Subcutaneous adipose tissue (tissue), 4 donors: ENCODE data around the gene EPB41L3. TPM values are rescaled to one million over a fixed set of nuclear protein-coding genes. Genes with fewer than 3 reads are reported as not detected.

Experiments used
- total RNA-seq, 4 donors: library from RNA; depleted of rRNA; stranded (reverse); fragments of >200 nt; gene quantifications; one replicate each; pipeline ENCODE4 v1.1.0, GENCODE V29; 2016
- TF ChIP-seq, protein P1 (sequence below): fragments of 450-650 bp; IDR thresholded peaks from one replicate; pipeline ENCODE4 v1.5.1; 2016; ENCODE audit warnings: low read depth, mild to moderate bottlenecking, control low read depth, antibody characterized with exemption, moderate library complexity

The EPB41L3 gene
- total RNA-seq, 4 donors from 2014 or later, result 82.1 to 225 (median 164) TPM

- TF ChIP-seq, protein P1, sequence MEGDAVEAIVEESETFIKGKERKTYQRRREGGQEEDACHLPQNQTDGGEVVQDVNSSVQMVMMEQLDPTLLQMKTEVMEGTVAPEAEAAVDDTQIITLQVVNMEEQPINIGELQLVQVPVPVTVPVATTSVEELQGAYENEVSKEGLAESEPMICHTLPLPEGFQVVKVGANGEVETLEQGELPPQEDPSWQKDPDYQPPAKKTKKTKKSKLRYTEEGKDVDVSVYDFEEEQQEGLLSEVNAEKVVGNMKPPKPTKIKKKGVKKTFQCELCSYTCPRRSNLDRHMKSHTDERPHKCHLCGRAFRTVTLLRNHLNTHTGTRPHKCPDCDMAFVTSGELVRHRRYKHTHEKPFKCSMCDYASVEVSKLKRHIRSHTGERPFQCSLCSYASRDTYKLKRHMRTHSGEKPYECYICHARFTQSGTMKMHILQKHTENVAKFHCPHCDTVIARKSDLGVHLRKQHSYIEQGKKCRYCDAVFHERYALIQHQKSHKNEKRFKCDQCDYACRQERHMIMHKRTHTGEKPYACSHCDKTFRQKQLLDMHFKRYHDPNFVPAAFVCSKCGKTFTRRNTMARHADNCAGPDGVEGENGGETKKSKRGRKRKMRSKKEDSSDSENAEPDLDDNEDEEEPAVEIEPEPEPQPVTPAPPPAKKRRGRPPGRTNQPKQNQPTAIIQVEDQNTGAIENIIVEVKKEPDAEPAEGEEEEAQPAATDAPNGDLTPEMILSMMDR, result no peak
Measured at GRCh38 chr18:5430131-5430530, 113.7 kb downstream of the EPB41L3 start.

DNA sequence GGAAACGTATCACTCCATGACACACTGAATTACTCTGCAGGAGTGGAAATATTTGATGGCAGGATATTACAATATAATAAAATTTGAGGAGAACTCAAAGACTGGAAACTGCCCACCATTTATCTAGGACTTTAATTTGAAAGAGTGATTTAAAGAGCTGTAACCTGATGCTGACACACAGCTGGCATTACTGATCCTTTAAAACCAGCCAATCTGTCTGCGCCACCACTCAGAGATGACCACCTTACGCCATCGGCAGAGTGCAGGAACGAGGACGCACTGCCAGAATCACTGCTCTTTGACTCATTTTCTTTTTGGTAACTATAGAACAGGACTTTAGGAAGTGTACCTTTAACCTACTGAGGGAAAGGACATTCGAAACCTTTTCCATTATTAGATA lies 114.1 kb downstream of the EPB41L3 start:
- TF ChIP-seq, protein P1, result no peak

- TF ChIP-seq, protein P1, result no peak
Measured at GRCh38 chr18:5425721-5426120, 118.1 kb downstream of the EPB41L3 start.

DNA sequence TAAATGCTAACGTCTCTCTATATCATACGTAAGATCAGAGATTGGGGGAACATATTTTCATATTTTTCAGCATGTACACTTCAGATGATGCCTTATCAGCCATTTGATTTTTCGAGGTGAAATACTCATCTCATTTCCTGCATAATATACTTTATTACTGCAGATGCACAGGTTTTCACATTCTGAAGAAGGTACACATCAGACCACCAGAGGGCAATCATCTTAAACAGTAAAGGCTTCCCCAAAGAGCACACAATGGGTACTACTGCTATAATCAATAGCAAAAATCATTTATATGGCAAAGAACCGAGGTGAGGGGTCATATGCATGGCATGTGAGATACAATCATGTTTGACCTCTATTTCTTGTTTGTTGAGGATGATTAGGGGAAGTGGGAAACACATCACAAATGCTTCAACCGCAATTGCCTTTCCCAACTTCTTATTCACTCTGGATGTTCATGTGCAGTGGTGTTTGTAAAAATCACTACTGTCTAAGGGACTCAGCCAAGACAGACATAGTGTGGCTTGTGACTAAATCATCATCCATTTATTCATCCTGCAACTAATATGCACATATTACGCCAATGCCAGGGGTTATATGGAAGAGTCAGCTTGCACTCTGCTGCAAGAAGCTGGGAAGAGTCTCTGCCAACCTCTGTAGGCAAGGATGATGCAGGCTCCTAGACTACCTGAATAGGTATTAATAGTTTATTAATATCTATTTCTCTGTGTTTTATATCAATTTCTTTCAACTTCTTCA lies 118.7 kb downstream of the EPB41L3 start:
- TF ChIP-seq, protein P1, result no peak

- TF ChIP-seq, protein P1, result no peak
Measured at GRCh38 chr18:5422626-5423025, 121.2 kb downstream of the EPB41L3 start.

DNA sequence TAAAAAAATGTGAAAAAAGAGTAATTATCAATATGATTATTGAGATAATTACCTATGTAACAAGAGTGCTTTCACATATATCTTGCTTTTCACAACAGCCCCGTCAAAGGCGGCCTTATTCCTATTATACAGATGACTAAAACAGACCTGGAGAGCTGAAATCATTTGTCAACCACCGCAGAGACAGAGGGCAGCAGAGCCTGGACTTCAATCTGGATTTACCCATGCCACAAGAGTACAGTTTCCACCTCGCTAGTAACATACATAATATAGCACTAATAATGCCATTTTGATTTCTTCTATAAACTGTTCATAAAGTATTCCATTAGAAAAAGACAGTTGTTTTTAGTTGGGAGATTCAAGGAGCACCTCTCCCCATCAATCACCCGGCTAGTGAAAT lies 121.8 kb downstream of the EPB41L3 start:
- TF ChIP-seq, protein P1, result no peak

- TF ChIP-seq, protein P1, result no peak
Measured at GRCh38 chr18:5420906-5421305, 122.9 kb downstream of the EPB41L3 start.
